ENCODE data around the gene PTPRG.
"Not testable (repeated sequence)": the region's sequence is repeated elsewhere in the genome, so short reads cannot be mapped to it uniquely, and the experiment has no call there.

The PTPRG gene

GRCh38 chr3:61715886-61716527, 154.6 kb downstream of the PTPRG start:
- in situ Hi-C loops (cut with MboI; ENCODE audit: low sequenced_read_pairs), result no loop called here

- in situ Hi-C loops (cut with MboI; ENCODE audit: low sequenced_read_pairs), result not testable (repeated sequence)
These were observed 155.3 kb downstream of the PTPRG start for GRCh38 chr3:61716693-61717092.

GRCh38 chr3:61718565-61718964, 157.2 kb downstream of the PTPRG start:
- in situ Hi-C loops (cut with MboI; ENCODE audit: low sequenced_read_pairs), result no loop called here

GRCh38 chr3:61719278-61719977, 158.1 kb downstream of the PTPRG start:
- in situ Hi-C loops (cut with MboI; ENCODE audit: low sequenced_read_pairs), result no loop called here

GRCh38 chr3:61723038-61723437, 161.7 kb downstream of the PTPRG start:
- in situ Hi-C loops (cut with MboI; ENCODE audit: low sequenced_read_pairs), result no loop called here

- in situ Hi-C loops (cut with MboI; ENCODE audit: low sequenced_read_pairs), result no loop called here
These were observed 162.8 kb downstream of the PTPRG start for GRCh38 chr3:61724183-61724582.

GRCh38 chr3:61724801-61725200, 163.4 kb downstream of the PTPRG start:
- in situ Hi-C loops (cut with MboI; ENCODE audit: low sequenced_read_pairs), result no loop called here

- in situ Hi-C loops (cut with MboI; ENCODE audit: low sequenced_read_pairs), result no loop called here
These were observed 164.5 kb downstream of the PTPRG start for GRCh38 chr3:61725851-61726333.

- in situ Hi-C loops (cut with MboI; ENCODE audit: low sequenced_read_pairs), result no loop called here
These were observed 166.1 kb downstream of the PTPRG start for GRCh38 chr3:61727435-61727834.

- in situ Hi-C loops (cut with MboI; ENCODE audit: low sequenced_read_pairs), result no loop called here
These were observed 167.8 kb downstream of the PTPRG start for GRCh38 chr3:61729038-61729634.

GRCh38 chr3:61730056-61730455, 168.7 kb downstream of the PTPRG start:
- in situ Hi-C loops (cut with MboI; ENCODE audit: low sequenced_read_pairs), result no loop called here

GRCh38 chr3:61730577-61731231, 169.3 kb downstream of the PTPRG start:
- in situ Hi-C loops (cut with MboI; ENCODE audit: low sequenced_read_pairs), result no loop called here

GRCh38 chr3:61733000-61733399, 171.6 kb downstream of the PTPRG start:
- in situ Hi-C loops (cut with MboI; ENCODE audit: low sequenced_read_pairs), result no loop called here

GRCh38 chr3:61733876-61734275, 172.5 kb downstream of the PTPRG start:
- in situ Hi-C loops (cut with MboI; ENCODE audit: low sequenced_read_pairs), result no loop called here

GRCh38 chr3:61734749-61735686, 173.6 kb downstream of the PTPRG start:
- in situ Hi-C loops (cut with MboI; ENCODE audit: low sequenced_read_pairs), result no loop called here

GRCh38 chr3:61736506-61736905, 175.1 kb downstream of the PTPRG start:
- in situ Hi-C loops (cut with MboI; ENCODE audit: low sequenced_read_pairs), result no loop called here

GRCh38 chr3:61739640-61740039, 178.3 kb downstream of the PTPRG start:
- in situ Hi-C loops (cut with MboI; ENCODE audit: low sequenced_read_pairs), result no loop called here

GRCh38 chr3:61740494-61740893, 179.1 kb downstream of the PTPRG start:
- in situ Hi-C loops (cut with MboI; ENCODE audit: low sequenced_read_pairs), result no loop called here

- in situ Hi-C loops (cut with MboI; ENCODE audit: low sequenced_read_pairs), result no loop called here
These were observed 180.2 kb downstream of the PTPRG start for GRCh38 chr3:61741551-61741950.

- in situ Hi-C loops (cut with MboI; ENCODE audit: low sequenced_read_pairs), result no loop called here
These were observed 180.6 kb downstream of the PTPRG start for GRCh38 chr3:61742006-61742405.

Data from hTERT RPE-1 (cell line).